ELR (cell line): Measurements from ENCODE around the gene PUSL1.

Source experiments
- DNase-seq: peaks from one replicate; pipeline ENCODE4 v3.0.0-alpha.2; 2015; ENCODE audit warnings: low read depth

Gene PUSL1, protein sequence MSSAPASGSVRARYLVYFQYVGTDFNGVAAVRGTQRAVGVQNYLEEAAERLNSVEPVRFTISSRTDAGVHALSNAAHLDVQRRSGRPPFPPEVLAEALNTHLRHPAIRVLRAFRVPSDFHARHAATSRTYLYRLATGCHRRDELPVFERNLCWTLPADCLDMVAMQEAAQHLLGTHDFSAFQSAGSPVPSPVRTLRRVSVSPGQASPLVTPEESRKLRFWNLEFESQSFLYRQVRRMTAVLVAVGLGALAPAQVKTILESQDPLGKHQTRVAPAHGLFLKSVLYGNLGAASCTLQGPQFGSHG

DNA sequence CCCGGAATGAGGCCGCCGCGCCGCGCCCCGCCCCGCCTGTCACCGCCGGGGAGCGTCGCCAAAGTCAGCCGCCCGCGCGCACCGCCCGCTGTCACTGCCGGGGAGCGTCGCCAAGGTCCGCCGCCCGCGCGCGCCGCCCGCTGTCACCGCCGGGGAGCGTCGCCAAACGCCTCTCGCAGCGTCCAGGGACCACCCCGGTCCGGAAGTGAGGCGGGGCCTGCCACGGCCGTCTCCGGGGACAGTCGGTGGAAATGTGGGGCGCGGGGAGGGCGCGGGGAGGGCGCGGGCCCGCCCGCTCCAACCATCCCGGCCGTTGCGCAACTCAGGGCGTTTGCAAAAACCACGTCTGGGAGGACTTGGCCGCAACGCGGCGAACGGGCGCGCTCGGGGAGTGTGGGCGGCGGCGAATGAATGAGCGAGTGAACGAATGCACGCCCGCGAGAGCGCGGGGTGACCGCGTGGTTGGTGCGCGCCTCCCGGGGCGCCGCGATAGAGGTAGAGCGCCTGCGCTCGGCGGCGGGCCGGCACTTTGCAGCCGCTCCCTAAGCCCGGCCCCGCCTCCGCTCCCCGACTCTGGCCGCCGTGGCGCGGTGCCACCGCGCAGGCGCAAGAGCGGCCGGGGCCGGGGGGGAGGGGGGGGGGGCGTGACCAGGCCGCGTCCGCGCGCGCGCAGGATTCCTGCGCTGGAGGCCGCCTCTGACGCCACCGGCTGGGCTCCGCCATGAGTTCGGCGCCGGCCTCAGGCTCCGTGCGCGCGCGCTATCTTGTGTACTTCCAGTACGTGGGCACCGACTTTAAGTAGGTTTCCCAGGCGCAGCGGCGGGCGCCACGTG is at the start of gene PUSL1, which contains the start of gene ACAP3:
Gene PUSL1 (plus strand): TSS at position 675 of the 833 bp plus-strand sequence. CDS start 47 bp downstream, at position 722.
Gene ACAP3 (minus strand): TSS at position 8 of the 833 bp plus-strand sequence. CDS start 115 bp downstream, outside the sequence.
- DNase-seq: peak; percentile 91

DNA sequence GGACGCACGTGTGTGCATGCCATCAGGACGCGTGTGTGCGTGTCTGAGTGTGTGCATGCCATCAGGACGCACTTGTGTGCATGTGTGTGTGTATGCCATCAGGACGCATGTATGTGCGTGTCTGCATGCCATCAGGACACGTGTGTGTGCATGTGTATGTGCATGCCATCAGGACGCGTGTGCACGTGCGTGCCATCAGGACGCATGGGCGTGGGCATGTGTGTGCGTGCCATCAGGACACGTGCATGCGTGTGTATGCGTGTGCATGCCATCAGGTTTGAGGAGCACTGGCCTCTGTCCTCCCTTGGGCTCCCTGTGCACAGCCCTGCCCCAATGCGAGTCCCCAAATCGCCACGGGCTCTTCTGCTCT is 49.3 kb upstream of the PUSL1 start:
- no peak for DNase-seq

DNA sequence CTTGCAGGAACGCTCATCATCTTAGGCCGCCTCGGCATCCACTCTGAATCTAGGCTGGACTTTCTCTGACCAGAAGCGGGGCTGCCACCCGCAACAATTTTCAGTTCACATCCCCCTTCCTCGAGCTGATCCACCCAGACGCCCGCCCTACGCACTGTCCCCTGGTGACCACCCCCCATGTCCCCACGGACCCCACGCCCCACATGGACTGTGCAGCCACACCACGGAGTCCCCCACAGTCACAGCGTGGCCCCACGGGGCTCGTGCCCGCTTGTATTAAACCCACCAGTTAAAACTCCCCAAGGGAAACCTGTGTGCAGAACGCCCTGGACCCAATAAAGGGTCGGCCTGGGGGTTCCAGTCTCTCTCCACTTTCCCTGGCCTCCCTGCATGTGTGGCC is 48.9 kb upstream of the PUSL1 start:
- no peak for DNase-seq

DNA sequence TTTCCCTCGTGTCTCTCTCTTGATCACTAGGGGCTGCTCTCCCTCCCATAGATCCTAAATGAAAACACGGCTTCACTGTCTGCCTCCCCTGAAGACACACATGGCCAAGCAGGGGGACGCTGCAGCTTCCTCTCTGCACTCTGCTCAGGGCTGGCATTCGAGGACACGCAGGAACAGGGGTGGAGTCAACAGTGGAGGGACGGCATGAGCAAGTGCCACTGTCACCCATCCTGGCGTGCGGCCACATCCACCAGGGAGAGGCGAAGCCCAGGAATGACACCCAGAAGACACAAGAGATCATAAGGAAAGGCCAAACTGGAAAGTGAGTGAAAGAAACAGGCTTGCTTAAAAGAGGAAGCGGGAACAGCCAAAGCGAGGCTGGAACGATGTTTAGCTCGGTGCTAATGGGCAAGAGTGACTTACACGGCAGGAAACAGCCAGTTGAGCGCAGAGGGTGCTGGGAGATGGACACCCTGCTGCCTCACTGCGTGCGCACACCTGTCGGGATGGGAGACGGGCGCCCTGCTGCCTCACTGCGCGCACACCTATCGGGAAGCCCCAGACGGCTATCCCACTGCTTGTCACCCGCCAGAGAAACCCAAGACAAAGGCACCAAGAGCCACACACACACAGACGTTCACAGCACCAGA is 48.3 kb upstream of the PUSL1 start:
- no peak for DNase-seq

- DNase-seq: no peak
Observed at GRCh38 chr1:1260843-1261560, 47.4 kb upstream of the PUSL1 start.

GRCh38 chr1:1262071-1262470 is 46.3 kb upstream of the PUSL1 start:
- no peak for DNase-seq

DNA sequence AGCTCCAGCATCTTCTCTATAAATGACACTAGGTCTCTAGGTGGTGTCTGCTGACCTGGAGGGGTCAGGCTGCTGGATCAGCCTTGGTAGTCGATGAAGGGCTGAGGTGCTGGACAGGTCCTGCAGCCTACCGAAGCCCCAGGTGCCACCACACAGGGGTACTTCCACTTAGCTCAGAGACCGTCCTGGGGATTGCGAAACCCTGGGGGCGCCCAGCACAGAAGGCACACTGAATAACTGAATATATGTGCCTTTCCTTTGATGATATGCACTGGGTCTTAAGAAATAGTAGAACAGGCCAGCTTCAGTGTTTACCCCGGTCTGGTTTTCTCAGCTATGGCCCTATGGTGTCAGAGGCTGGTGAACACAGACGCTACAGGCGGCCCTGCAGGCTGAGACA is 45.6 kb upstream of the PUSL1 start:
- no peak for DNase-seq

- DNase-seq: no peak
Observed at GRCh38 chr1:1264026-1264425, 44.4 kb upstream of the PUSL1 start.

DNA sequence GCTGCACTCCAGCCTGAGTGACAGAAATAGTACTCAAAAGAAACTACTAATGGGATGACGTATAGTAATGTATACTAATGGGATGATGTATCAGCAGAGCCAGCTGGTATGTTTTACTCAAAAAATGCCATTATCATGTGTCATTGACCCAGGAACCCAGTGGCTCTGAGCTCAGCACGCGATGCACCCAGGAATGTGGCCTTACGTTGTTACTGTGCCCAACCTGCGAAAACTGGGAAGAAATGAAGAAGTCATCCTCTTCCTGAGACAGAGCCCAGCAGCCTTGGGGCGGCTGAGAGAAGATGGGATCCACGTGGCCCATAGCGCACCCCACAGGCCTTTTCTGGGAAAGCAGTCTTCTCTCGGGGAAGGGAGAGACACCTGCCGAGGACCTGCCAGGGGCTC is 43.5 kb upstream of the PUSL1 start:
- peak; percentile 100 for DNase-seq

- DNase-seq: no peak
Observed at GRCh38 chr1:1267488-1268283, 40.7 kb upstream of the PUSL1 start.

- no peak for DNase-seq
Observed at GRCh38 chr1:1268284-1268682, 40.1 kb upstream of the PUSL1 start.

DNA sequence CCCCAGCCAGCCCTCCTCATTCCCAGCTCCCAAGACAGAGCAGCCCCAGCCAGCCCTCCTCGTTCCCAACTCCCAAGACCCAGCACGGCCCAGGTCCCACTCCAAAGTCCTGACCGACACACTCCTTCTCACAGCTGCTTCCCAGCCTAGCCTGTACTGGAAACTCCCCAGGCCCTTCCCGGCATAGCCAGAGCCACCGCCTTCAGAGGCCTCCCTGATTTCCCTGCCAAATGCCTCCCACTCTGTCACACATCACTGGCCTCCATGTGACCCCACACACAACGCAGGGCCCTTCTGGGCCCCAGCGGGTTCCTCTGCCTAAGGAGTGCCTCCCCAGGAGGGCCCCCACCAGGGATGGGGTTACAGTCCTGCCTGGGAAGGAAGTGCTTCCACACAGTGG is 37.6 kb upstream of the PUSL1 start:
- no peak for DNase-seq

- peak; percentile 30 for DNase-seq
Observed at GRCh38 chr1:1272341-1273208, 35.8 kb upstream of the PUSL1 start.

- peak; percentile 24 for DNase-seq
Observed at GRCh38 chr1:1273209-1273511, 35.2 kb upstream of the PUSL1 start.

- peak; percentile 92 for DNase-seq
Observed at GRCh38 chr1:1273512-1274298, 34.7 kb upstream of the PUSL1 start, which contains the start of gene UBE2J2. Gene UBE2J2 (minus strand): TSS chr1:1273854. CDS start chr1:1267992, 5,862 bp downstream.

GRCh38 chr1:1274299-1274930 is 34.0 kb upstream of the PUSL1 start:
- DNase-seq: no peak

GRCh38 chr1:1274931-1275431 is 33.4 kb upstream of the PUSL1 start:
- DNase-seq: no peak

DNA sequence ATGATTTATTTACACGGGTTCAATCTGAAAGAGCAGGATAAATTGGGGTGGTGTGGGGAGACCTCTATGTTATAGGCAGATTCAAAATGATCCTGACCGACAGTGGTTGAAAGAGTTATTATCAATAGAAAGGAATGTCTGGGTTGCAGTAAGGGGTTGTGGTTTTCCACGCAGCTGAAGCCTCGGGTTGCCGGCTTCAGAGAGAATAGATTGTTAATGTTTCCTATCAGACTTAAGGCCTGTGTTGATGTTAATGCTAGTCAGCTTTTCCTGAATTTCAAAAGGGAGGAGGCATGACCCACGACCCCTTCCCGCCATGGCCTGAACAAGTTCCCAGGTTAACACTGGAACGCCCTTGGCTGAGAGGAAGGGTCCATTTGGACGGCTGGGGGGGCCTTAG is 32.6 kb upstream of the PUSL1 start:
- DNase-seq: peak; percentile 30

GRCh38 chr1:1278620-1279019 is 29.8 kb upstream of the PUSL1 start:
- no peak for DNase-seq
